ENCODE data around the gene E2F3.

The E2F3 gene

DNA sequence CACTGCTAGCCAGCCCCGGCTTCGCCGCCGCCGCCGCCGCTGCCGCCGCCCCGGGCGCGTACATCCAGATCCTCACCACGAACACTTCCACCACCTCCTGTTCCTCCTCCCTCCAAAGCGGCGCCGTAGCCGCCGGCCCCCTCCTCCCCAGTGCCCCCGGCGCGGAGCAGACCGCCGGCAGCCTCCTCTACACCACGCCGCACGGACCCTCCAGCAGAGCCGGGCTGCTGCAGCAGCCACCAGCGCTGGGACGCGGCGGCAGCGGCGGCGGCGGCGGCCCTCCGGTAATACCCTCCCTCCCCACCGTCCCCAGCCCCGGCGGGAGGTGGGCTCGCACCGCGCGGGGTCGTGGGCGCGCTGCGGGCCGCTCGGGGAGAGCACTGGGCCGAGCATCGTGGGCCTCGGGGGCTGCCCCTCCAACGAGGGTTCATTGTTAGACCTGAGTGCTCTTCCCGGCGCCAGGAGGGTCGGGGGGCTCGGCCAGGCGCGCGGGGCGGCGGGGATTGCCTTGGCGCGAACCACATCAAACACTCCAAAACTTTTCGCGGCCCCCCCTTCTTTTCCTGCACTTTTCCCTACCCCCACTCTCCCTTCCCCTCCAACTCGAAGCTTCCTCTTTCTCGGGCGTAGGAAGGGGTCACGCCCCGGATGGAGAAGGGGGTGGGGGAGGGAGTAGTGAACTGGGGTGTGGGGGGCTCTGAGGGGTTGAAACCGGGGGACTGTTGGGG lies 827 bp downstream of the E2F3 start:
- peak; percentile 80 for DNase-seq

DNA sequence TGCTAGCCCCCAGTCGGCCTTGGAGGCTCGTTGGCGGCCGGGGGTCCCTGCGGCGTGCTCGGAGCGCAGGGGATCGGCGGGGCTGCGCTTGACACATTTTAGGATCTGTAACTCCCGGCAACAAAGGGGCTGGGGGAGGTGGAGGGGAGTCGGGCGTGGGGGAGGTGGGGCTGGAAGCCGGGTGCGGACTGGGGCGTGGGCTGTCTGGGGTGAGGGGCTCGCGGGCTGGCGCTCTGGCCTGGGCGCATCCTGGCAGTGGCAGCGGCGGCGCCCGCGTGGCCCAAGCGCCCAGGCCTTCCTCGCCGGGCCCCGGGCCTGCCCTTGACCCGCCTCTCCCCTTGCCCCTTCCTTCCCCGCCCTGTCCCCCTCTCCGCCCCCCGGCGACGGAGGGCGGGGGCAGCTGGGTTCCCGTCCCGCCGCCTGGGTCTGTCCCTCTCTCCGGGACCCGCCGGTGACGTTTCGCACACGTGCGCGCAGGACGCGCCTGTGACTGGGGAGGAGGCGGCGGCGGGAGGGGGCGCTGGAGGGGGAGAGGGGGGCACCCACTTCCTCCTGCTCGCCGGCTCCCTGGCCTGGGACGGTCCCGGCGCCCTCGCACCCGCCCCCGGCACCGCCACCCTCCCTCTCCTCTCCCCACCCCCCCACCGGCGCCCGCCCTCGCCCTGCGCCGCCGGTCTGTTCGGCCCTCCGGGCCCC lies 1.5 kb downstream of the E2F3 start:
- DNase-seq = peak; percentile 97

DNA sequence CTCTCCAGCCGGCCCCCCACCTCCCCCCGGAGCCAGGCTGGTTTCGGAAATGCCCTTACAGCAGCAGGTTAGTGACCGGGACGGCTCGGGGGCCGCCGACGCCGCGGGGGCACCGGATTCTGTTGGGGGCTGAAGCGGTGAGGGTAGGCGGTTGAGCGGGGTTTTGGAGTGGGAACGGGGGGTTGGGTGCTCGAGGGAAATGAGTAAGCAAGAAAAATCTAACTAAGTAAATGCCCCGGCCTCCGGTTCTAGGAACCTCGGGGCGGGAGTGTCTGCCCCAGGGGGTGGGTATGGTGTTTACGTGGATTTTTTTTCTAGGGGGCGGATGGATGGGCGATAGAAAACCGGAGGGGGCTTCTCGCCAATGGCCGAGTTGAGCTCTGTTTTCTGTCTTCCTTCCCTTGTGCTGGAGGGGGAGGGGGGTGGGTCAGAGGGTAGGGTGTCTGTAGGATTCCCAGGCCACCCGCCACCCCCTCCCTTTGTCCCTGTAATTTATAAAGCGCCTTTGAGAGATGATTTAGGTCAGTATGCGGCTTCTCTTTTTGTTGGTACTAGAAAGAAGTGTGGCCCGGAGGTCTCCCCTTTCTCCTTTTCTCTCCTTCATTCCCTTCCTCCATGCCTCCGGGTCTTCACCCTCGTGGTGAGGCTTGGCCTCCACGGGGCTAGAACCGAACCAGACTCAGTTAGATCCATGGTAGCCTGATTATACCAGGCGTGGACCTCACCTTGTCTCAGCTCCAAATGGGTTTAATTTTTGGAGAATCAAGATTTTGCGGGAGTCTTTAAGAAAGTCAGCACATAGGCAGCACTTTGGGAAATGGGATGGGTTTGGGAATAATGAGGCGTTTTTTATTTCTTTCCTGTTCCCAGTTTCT lies 2.3 kb downstream of the E2F3 start:
- DNase-seq = peak; percentile 94

DNA sequence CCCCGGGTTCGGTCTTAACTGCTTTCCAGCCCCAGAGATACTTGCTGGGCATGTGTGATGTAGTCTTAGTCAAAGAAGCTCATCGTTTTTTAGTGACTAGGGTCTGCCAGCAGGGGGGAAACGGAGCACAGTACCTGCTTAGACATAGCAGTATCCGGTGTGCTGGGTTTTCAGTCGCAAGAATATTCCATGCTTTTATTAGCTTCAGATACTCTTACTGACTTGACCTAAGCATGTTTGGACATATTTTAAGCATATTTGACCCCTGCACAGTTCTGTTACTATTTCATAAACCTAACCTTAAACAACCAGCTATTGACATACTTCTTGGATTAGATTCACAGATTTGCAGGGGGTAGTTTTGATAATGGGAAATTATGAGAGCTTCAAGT lies 3.0 kb downstream of the E2F3 start:
- DNase-seq = peak; percentile 57

DNA sequence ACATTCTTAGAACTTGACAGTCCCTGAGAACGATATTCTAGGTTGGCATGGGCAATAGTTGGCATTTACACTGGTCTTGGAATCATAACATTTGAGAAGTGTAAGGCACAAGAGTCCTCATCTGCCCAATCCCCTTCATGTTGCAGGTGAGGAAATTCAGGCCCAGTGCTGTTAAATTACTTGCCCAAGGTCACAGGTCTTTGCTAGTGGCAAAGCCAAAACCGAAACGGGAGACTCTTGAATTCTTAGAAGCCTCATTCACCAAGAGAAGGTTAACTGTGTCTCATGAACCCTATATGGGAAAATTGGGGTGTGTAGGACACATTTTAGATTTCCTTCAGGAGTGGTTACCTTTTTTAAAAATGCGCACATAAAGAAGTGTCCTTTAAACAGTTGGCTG lies 7.2 kb downstream of the E2F3 start:
- no peak for DNase-seq

DNA sequence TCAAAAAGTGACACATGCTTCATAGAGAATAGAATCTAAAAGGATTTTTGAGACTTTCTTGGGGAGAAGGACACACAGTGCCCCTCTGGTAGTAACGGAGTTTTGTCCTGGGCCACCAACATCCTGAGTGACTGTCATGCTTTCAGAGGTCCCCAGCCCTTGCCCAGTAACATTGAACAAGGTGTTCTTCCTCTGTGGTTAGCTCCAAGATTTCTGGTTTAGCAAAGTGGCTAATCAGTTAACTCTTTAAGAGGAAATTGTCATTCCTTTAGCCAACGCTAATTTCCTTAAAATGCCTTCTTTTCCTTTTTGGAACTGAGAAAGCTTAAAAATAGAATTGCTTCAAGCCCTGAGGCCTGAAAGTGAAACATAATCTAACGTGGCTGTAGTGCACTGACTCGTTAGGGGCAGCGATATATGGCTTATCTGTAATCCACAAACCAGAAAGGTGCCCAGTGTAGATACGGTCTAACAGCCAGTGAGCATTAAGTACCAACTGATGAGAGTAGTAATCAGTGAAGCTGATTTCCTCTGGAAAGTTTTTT lies 7.8 kb downstream of the E2F3 start:
- peak; percentile 66 for DNase-seq

DNA sequence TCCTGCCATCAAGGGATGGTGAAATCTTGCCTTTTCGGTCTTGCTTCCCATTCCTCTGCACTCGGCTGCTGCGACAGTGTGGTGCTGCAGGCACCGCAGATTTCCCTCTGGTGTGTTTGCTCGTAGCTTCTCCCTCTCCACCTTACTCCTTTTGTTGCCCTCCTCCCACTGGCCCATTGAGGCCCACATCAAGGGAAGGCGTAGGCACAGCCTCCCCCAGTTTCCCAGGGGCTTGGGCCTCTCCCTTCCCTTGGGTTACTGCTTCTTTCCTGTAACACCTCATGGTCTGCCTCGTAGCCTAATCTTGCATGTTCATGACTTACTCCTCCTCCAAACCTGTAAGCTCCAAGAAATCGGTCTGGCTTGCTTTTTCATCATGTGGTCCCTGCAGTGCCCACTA lies 9.9 kb downstream of the E2F3 start:
- DNase-seq = no peak

DNA sequence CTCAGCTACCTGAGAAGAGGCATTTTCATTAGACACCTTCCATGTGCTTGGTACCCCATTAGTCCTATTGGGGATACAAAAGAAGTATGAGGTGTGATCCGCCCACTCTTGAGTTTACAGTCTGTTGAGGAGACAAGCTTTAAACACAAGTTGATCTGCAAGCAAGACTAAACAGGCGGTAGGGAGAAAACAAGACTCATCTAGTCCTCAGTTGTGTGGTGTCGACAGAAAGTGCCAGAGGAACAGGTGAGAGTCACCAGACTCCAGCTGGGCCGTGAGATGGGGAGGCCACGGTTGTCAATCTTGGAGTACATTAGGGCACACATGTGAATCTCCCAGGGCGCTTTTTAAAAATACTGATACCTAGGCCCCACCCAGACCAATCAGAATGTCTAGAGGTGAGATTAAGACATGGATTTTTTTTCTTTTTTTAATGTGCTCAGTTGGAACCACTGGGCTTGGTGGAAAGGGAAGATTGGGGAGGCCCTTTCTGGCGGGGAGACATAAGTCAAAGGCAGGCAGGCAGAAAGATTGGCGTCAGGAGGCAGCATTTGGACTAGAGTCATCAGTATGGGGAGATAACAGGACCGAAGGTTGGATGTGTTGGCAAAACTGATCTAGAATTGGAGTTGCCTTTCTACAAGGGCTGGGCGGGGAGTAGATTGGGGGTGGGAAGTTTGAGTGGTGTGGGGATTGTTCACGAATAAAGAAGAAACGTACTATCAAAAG lies 10.4 kb downstream of the E2F3 start:
- no peak for DNase-seq

DNA sequence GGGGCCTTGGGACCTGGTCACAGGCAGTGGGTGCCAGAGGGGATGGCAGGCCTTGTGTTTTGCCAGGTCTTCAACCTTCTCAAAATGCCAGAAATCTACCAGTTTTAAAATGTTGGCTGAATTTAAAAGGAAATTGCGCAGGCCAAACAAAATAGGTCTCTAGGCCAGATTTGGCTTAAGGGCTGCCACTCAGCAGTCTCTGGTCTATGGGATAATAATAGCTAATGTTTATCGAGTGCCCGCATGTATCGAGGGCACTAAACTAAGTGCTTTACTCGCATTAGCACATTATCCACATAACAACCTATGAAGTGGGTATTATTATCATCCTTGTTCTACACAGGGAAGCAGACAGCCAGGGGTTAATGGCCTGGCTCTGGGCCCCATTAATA lies 11.0 kb downstream of the E2F3 start:
- no peak for DNase-seq

DNA sequence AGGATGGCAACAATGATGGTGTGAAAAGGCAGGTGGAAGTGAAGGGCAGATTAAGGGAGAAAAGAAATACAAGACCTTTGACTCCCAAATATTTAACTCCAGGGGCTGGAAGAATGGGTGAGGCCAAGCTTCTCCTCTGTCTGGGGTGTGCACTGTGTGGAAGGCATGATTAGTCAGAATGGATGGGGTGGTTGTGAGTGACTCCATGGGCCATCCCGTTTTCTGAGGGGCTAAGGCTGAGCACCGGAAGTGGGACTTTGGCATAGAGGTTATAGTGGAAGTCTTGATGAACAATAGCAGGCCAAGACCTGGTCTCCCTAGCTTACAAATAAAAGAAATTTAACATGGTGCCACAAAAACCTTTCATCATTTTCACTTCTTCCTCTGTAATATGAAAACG lies 12.1 kb downstream of the E2F3 start:
- DNase-seq = no peak

DNA sequence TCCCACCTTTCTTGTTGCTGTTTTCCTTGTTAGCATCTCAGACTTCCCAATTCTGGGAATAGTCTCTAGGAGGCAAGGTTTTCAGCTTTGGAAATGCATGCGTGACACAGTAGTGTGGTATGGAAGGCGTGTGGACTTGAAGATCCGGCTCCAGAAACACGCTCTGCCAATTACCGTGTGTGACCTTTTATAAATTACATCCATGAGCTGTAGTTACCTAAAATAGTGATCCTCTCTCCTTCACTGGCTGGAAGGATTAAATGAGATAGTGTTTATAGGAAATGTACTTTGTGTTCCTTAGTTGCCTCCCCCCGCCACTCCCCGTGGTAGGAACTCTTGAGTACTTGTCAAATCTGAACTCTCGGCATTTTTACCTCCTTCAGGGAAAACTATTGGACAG lies 13.0 kb downstream of the E2F3 start:
- no peak for DNase-seq

DNA sequence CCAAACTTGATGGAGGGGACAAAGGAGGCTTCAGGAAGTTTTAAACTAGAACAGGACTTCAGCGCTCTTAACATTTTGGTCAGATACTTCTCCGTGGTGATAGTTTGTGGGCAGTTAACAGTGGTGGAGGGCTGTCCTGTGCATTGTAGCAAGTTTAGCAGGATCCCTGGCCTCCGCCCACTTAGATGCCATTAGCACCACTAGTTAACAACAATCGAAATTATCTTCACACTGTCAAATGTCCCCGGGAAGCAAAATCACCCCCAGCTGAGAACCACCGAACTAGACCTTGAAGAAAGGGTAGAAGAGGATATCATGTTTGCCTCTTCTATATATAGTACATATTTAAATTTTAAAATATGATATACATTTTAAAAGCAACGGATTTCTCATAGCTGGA lies 13.6 kb downstream of the E2F3 start:
- DNase-seq = no peak

DNA sequence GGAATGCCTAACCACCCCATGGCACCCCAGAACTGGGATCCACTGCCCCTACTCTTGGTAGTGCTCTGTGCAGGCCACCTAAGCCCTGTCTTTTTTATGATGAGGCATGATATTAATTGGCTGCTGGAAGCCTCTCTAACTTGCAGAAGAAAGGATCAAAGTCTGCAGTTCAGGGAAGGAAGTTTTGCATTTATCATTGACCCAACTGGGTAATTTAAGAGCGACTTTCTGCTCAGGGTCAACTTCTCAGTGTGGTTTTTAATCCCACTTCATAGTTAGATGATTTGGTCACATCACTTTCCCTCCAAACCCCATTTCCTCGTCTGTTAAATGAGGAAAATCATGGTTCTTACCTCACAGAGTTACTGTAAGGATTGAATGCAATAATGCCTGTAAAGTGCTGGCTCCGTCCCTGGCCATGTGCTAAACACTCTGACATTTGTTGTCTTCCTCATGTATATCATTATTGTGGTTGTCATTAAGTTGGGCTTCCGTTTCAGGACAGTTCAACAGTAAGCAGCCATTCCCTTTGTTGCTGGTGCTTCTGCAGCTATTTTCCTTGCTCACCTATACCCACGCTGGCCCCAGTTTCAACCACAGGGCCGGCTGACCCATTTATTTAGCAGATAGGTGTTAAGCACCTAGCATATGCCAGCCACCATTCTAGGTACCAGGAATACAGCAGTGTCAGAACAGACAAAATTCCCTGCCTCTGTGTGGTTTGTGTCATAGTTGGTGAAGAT lies 14.2 kb downstream of the E2F3 start:
- no peak for DNase-seq

DNA sequence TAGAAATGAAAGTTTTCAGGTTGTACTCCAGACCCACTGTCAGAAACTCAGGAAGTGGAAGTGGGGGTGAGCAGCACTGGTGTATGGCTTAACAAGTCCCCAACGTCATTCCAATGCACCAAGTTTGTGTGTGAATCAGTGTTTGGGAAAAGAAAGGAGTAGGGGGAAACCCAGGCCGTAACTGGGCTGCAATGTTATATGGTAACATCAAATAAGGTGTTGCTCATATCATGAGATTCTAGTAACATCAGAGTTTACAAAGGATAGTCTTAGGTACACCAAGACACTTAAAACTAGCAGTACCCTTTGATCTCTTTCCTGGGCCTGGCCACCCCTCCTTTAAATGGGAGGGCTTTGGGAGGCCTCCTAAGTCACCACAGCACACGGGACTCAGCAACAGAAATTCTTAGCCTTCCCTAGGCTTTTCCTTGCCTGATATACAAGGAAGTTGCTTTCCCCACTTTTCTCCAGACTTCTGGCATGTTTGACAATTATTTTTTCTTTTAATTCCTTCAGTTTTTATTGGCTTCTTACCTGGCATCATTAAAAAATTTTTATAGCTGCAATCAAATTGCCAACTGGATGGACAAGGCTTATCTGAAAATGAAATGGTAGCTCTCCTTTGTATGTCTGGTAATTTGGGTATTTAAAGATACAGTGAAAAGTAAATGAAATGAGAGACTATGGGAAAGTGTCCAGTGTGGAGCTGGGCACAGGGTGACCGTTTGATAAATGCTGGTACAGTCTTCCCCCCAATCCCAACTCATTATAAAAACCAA lies 15.1 kb downstream of the E2F3 start:
- DNase-seq = no peak

DNA sequence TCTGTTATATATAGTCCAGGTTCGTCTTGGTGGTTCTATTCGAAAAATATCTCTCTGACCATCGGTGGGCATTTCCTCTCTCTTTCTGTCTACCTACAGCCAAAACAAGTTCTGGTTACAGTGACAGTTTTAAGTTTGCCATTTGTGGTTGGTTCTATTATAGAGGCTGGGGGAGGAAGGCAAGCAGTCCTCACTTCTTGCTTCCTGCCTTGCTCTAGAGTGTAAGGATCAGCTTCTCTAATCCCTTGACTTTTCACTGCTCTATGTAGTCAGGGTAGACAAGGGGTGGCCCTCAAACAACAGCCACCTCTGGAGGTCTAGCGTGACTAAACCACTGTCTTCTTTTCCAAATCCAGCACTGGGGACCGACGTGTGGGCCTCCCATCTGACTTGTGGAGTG lies 16.1 kb downstream of the E2F3 start:
- peak; percentile 78 for DNase-seq

DNA sequence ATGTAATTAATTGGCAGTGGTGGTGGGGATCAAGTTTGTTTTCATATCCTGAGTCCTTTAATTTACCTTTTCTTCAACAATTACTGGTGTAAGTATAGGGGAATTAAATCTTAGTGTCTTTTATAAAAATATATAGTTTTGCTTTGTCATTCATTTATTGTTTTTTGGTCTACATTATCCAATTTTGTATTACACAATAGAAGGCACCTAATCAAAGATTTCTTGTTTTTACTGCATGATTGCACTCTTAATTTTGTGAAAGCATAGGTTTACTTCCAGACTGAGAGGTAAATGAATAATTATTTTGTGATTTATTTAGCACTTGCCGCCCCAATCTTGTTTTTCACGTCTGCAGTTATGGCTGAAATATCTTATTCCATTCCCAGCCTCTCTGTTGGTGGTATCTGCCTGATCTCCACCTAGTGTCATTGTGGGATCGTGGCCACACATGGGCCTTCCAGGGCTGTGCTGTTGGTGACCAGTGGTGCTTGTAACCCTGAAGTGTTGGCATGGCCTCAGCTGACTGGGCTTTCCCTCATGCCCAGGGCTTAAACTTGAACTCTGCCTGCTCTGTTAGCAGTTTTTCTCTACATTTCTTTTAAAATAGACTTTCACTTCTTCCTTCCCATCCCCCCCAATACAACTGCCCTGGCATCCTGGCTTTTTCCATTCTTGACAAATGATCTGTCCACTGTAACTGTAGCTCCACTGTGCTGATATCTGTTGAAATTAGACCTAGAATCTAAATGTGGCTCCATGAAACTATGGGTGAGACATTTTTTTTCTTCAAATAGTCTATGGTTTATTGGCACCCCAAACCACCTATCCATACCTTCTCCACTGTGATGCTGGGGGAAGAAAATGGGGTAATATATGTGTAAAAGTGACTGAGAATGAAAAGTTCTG lies 24.8 kb downstream of the E2F3 start:
- no peak for DNase-seq

DNA sequence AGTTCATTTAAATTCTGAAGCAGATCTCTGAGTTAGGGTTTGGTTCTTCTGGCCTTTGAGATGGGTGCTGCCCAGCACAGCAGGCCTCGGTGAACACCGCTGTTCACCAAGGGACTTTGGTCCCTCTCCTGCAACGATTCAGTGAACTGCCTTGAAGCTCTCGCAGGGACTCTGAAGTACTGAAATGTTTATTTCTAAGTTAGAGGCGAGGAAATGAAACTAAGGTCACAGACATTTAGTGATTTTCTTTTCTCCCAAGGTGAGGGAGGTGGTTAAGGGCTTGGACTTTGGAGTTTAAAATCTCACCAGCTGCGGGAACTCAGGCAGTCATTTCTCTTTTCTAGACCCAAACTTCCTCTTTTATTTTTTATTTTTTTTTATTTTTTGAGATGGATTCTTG lies 26.2 kb downstream of the E2F3 start:
- DNase-seq = no peak

DNA sequence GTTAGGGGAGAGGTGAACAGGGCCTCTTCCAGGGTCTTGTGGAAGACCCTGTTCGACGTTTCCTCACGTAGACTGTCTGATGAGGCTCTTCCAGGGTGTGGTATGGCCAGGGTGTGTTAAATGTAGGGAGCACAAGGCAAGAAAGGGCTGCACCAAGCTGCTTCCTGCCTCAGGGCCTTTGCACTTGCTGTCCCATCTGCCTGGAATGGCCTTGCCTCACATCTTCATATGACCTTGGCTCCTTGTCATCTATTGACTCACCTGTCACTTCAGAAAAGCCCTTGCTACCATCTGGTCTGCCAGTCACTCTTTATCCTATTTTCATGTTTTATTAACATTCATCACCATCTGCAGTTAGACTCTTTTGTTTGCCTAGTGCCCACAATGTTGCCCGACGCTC lies 31.0 kb downstream of the E2F3 start:
- DNase-seq = no peak

DNA sequence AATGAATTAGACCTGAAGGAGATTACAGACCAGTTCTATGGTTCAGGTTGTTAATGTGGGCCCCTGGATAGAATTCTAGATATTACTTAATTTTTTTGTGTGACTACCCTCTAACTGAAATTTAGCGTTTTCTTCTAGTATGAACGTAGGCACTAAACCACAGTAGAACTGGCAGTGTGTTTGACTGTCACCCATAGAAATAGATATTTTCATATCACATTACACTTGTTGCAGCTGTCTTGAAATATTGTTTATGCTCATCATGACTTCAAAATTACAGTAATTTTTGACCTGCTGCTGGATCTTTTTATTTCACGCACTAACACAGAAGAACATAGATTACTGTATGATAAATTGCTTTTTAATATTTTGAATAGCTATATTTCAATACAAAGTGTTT lies 31.6 kb downstream of the E2F3 start:
- no peak for DNase-seq

DNA sequence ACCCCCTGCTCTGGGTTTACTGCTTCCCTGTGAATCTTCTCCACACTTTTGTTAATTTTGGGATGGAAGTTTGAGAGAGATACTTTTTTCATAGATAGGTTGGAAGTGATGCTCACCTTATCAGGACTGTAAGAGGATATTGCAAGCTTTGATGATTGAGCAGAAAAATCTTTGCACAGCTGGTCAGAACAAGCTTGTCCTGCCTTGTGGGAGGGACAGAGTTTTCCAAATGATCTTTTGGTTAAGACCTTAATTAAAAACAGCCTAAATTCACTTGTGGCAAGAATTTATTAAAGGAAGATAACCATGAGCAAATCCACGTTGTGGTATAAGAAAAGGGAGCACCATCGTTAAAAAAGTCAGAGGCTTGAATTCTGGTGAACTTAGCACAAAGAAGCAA lies 32.2 kb downstream of the E2F3 start:
- DNase-seq = no peak

Measured in GDM1 (cell line).